Right atrium auricular region (tissue), 2 donors: Measurements from ENCODE around the gene OR2B2. TPM values are rescaled to one million over a fixed set of nuclear protein-coding genes. Genes with fewer than 3 reads are reported as not detected.

Source experiments
- DNase-seq: peaks from one replicate; pipeline ENCODE4 v3.0.0-alpha.2; 2019; ENCODE audit warnings: low spot score
- H3K27ac ChIP-seq, 2 donors: fragments of 200-600 bp; sonication (generic); 1 replicate in 1 of 2; 2 replicates in 1 of 2; pipeline ENCODE4 v1.5.1; 2016 to 2019
- H3K27me3 ChIP-seq, 2 donors: fragments of 200-600 bp; sonication (generic); one replicate each; pipeline versions ENCODE4 v1.5.1 to v1.6.0; 2017 to 2019
- H3K36me3 ChIP-seq: fragments of 200-600 bp; sonication (generic); one replicate; pipeline ENCODE4 v1.5.1; 2016
- H3K4me1 ChIP-seq, 2 donors: fragments of 200-600 bp; sonication (generic); one replicate each; pipeline versions ENCODE4 v1.5.1 to v1.6.0; 2017 to 2019
- H3K4me3 ChIP-seq, 2 donors: fragments of 200-600 bp; sonication (generic); 1 replicate in 1 of 2; 2 replicates in 1 of 2; pipeline ENCODE4 v1.5.1; 2017 to 2019; ENCODE audit warnings: mild to moderate bottlenecking in 1 of 2, moderate library complexity in 1 of 2
- H3K9me3 ChIP-seq, 2 donors: fragments of 200-600 bp; sonication (generic); one replicate each; pipeline ENCODE4 v1.5.1; 2019
- total RNA-seq, 2 donors: library from RNA; depleted of rRNA; stranded (reverse); fragments of >200 nt; gene quantifications; one replicate each; pipeline ENCODE4 v1.1.0, GENCODE V29; 2016
- TF ChIP-seq, protein P1 (sequence below), 2 donors: fragments of 200-600 bp; sonication (generic); IDR thresholded peaks; one replicate each; pipeline ENCODE4 v1.5.1; 2019; ENCODE audit warnings: antibody characterized with exemption in 2 of 2

The OR2B2 gene
- total RNA-seq, 2 donors from 2014 or later, result not detected

DNA sequence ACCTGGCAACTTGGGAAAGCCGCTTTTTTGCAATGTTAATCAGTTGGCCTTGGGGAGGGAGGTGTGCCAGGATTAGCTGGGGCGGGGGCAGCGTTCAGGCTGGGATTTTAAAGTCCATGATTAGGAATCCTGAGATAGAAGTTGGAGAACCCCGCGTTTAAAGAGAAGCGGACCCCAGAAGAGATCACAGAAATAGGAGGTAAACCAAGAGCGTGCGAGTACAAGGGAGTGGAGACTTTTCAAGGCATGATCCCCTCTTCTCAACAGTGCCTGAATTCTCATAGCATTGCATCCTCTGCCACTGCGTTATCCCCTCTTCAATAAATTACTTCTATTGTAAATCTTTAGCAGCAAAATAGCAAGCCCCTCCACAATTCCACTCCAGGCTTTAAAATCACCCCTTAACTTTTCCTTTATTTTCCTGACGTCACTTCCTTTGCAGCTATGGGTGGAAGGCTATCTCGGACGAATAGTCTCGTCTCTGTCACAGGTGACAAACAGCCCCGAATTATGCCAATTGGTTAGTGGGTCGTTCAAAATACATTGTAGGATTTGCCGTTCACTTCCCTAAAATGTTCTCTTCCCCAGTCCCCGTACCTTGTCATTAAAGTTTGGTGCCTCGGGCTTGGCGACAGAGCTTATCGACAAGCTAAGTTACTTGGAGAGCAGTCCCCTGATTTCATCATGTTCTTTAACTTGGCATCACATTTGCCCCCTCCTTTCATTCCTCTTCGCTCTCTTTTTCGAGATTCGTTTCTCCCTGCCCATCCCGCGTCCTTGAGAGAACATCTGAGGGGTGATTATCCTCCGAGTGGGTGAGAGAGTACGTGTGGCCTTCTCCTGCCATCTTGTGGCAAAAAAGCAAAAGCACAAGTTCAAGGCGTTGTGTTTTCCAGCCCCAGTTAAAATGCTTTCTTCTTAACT lies 17.1 kb downstream of the OR2B2 start:
- no peak for DNase-seq
- TF ChIP-seq, protein P1, sequence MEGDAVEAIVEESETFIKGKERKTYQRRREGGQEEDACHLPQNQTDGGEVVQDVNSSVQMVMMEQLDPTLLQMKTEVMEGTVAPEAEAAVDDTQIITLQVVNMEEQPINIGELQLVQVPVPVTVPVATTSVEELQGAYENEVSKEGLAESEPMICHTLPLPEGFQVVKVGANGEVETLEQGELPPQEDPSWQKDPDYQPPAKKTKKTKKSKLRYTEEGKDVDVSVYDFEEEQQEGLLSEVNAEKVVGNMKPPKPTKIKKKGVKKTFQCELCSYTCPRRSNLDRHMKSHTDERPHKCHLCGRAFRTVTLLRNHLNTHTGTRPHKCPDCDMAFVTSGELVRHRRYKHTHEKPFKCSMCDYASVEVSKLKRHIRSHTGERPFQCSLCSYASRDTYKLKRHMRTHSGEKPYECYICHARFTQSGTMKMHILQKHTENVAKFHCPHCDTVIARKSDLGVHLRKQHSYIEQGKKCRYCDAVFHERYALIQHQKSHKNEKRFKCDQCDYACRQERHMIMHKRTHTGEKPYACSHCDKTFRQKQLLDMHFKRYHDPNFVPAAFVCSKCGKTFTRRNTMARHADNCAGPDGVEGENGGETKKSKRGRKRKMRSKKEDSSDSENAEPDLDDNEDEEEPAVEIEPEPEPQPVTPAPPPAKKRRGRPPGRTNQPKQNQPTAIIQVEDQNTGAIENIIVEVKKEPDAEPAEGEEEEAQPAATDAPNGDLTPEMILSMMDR (IDR thresholded peaks at IDR 0.05), result peak; percentile 71 to 86
- no peaks in the 10 kb centered on the region for H3K9me3 ChIP-seq
- peaks cover 0 to 28% of the 10 kb centered on the region in 2 donors for H3K4me1 ChIP-seq
- H3K27ac ChIP-seq, result peak overlapping the region; percentile 92 to 93
- peak overlapping the region; percentile 66 to 67 for H3K4me3 ChIP-seq
- no peaks in the 10 kb centered on the region for H3K36me3 ChIP-seq
- H3K27me3 ChIP-seq, result peaks cover 0 to 15% of the 10 kb centered on the region in 2 donors

DNA sequence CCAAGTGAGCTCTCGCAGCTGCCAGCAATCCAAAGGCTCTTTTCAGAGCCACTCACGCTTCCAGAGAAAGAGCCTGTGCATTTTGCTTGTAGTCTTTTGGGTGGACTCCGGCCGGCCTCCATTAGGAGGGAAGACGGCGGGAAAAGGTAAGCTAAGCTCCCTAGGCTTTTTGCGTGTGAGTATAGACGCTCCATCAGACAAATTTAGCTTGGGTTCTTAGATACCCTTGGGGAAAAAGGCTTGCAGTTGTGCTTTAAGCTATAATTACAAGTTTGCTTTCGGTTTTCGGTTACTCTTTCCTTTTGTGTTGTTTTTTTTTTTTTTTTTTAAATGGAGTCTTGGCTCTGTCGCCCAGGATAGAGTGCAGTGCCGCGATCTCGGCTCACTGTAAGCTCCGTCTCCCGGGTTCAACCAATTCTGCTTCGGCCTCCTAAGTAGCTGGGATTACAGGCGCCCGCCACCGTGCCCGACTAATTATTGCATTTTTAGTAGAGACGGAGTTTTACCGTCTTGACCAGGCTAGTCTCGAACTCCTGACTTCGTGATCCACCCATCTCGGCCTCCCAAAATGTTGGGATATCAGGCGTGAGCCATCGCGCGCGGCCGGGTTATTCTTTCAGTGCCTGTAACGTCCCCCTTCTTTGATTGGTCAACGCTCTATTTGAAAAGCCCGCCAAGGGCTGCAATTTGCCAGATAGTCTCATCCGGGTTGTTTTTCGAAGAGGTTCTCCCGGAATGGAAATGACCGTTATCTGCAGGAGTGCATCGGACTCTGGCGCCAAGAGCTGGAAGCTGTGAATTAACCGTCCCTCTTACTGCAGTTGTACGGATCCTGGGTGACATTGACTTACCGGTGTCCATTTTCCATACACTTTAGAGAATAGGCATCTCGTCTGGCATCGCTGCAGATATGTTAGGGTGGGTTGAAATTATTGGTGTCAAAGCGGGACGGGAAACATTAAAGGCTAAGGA lies 18.1 kb downstream of the OR2B2 start:
- Histone ChIP-seq H3K4me3 (peak overlapping the region; percentile 66 to 67), H3K9me3 (no peaks in the 10 kb centered on the region), H3K27ac (peak overlapping the region; percentile 92 to 93), H3K4me1 (peaks cover 0 to 30% of the 10 kb centered on the region in 2 donors), H3K36me3 (no peaks in the 10 kb centered on the region), H3K27me3 (peaks cover 0 to 23% of the 10 kb centered on the region in 2 donors)
- TF ChIP-seq, protein P1 (IDR thresholded peaks at IDR 0.05), result no peak
- DNase-seq, result peak; percentile 92

DNA sequence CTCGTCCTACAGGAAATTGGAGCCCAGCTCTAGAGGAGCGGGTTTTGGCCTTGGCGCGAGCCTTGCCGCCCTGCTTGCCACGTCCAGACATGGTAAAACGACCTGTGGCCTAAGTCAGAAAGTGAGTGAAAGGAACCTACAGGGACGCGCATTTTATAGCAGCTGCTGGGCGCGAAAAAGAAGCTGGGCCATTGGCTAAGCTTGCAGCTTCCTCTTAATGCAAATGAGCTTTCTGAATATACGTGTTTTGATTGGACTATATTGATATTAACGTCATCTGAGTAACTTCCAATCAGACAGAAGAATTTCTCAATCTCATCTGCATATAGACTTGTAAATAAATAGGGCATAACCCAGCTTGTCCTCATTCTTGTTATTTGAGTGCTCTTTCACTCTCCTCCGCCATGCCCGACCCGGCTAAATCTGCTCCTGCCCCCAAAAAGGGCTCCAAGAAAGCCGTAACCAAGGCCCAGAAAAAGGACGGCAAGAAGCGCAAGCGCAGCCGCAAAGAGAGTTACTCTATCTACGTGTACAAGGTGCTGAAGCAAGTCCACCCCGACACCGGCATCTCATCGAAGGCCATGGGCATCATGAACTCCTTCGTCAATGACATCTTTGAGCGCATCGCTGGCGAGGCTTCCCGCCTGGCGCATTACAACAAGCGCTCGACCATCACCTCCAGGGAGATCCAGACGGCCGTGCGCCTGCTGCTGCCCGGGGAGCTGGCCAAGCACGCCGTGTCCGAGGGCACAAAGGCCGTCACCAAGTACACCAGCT lies 18.9 kb downstream of the OR2B2 start:
- Histone ChIP-seq H3K36me3 (no peaks in the 10 kb centered on the region), H3K27me3 (peaks cover 0 to 23% of the 10 kb centered on the region in 2 donors), H3K4me1 (peaks cover 0 to 30% of the 10 kb centered on the region in 2 donors), H3K27ac (peak overlapping the region; percentile 66 to 93), H3K9me3 (no peaks in the 10 kb centered on the region), H3K4me3 (peak overlapping the region; percentile 66 to 67)
- TF ChIP-seq, protein P1 (IDR thresholded peaks at IDR 0.05), result no peak
- peak; percentile 85 for DNase-seq

DNA sequence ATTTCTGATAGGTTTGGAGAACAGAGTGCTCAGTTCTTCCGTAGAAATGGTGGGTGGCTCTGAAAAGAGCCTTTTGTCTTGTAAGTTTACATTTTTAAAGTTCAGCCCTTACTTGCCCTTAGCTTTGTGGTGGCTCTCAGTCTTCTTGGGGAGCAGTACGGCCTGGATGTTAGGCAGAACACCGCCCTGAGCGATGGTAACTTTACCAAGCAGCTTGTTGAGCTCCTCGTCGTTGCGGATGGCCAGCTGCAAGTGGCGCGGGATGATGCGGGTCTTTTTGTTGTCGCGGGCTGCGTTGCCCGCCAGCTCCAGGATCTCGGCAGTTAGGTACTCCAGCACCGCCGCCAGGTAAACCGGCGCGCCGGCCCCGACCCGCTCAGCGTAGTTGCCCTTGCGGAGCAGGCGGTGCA lies 19.5 kb downstream of the OR2B2 start:
- Histone ChIP-seq H3K4me1 (peaks cover 0 to 30% of the 10 kb centered on the region in 2 donors), H3K4me3 (peak overlapping the region; percentile 66 to 67), H3K27me3 (peaks cover 0 to 23% of the 10 kb centered on the region in 2 donors), H3K27ac (peak overlapping the region; percentile 62 to 93), H3K36me3 (no peaks in the 10 kb centered on the region), H3K9me3 (no peaks in the 10 kb centered on the region)
- DNase-seq, result no peak
- TF ChIP-seq, protein P1 (IDR thresholded peaks at IDR 0.05), result no peak

DNA sequence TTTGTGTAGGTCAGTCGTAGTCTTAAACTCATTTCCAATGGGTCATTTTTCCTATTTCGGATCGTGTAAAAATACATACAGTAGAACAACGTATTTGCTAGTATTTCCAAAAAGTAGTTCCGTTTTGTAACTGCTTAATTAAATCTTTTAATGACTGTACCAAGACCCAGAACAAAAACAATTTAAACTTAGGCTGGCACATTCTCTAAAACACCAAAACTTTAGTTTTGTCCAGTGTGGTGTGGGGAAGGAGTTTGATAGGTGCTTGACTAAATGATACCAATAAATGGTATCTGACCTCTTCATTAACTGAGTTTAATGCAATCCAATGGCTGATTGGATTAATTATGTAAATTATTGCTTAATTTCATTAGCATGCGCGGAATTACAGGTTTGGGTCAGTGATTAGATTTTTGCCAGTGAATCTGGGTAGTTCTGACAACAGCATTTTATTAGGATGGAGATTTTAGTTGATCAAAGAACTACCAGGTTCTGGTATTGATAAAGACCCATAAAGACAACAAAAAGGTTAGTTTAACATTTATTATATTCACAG lies 20.8 kb downstream of the OR2B2 start:
- no peak overlapping the region for H3K4me3 ChIP-seq
- H3K9me3 ChIP-seq, result no peaks in the 10 kb centered on the region
- H3K27me3 ChIP-seq, result peaks cover 0 to 23% of the 10 kb centered on the region in 2 donors

More for the DNA sequence above, 20.8 kb downstream of the OR2B2 start:
- DNase-seq, result no peak
- no peaks in the 10 kb centered on the region for H3K36me3 ChIP-seq
- TF ChIP-seq, protein P1 (IDR thresholded peaks at IDR 0.05), result no peak
- H3K27ac ChIP-seq, result no peak overlapping the region
- peaks cover 0 to 30% of the 10 kb centered on the region in 2 donors for H3K4me1 ChIP-seq
